Measurements from ENCODE around the gene CBLB. TPM values are rescaled to one million over a fixed set of nuclear protein-coding genes. Genes with fewer than 3 reads are reported as not detected.

CBLB gene
- total RNA-seq, 4 donors from 2014 or later, result 91.2 to 173 (median 158) TPM

GRCh38 chr3:105780107-105780506, 88.7 kb downstream of the CBLB start:
- no peak for TF ChIP-seq CTCF (IDR thresholded peaks at IDR 0.05; ENCODE audit: low read depth)

- no peak for TF ChIP-seq CTCF (IDR thresholded peaks at IDR 0.05; ENCODE audit: low read depth)
Measured at GRCh38 chr3:105775368-105775767, 93.4 kb downstream of the CBLB start.

GRCh38 chr3:105774444-105775180, 94.2 kb downstream of the CBLB start:
- no peak for TF ChIP-seq CTCF (IDR thresholded peaks at IDR 0.05; ENCODE audit: low read depth)

- TF ChIP-seq CTCF (IDR thresholded peaks at IDR 0.05; ENCODE audit: low read depth), result no peak
Measured at GRCh38 chr3:105773291-105773690, 95.5 kb downstream of the CBLB start.

GRCh38 chr3:105772635-105773034, 96.2 kb downstream of the CBLB start:
- TF ChIP-seq CTCF (IDR thresholded peaks at IDR 0.05; ENCODE audit: low read depth), result no peak

- TF ChIP-seq CTCF (IDR thresholded peaks at IDR 0.05; ENCODE audit: low read depth), result no peak
Measured at GRCh38 chr3:105771392-105771791, 97.4 kb downstream of the CBLB start.

- TF ChIP-seq CTCF (IDR thresholded peaks at IDR 0.05; ENCODE audit: low read depth), result no peak
Measured at GRCh38 chr3:105770410-105770809, 98.4 kb downstream of the CBLB start.
